Measurements from ENCODE around the gene MECP2.

GRCh38 chrX:154098551-154098950 lies 1.0 kb upstream of the MECP2 start:
- TF ChIP-seq CTCF (IDR thresholded peaks at IDR 0.05) (no peak), EZH2 (IDR thresholded peaks at IDR 0.05; ENCODE audit: borderline replicate concordance, insufficient read depth, low read depth, low read length, poor library complexity, severe bottlenecking) (no peak)

All from B cell (primary cell).